ENCODE data around the gene MED13. TPM values are rescaled to one million over a fixed set of nuclear protein-coding genes. Genes with fewer than 3 reads are reported as not detected.

The MED13 gene
- polyA plus RNA-seq, 1 of the 3 experiments (the other 2 are of a cell fraction): 6.3 TPM

DNA sequence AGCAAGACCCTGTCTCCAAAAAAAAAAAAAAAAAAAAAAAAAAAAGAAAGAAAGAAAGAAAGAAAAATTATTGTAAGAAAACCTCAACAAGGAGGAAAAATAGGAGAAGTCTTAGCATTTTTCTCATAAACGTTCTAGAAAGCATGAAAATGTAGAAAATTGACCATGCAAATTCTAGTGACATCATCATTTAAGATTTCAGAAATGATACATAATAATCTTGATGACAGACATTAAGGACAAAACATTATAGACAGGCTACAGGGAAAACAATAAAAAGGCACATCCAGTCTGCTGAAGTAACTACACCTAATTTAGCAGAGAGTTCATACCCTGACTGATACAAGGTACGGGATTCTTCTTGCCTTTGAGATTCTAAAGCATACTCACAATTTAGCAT lies 21.9 kb downstream of the MED13 start:
- 97% methylated on average over 2 of the region's 2 CpGs for WGBS (ENCODE audit: low lambda C conversion rate)
- CTCF ChIA-PET: interaction anchor here (0.8 to 1.9 kb wide), 3 partner anchors 13 to 67 kb away, joined by 3 to 7 read pairs (median 4); no protein-coding TSS in a partner anchor
- no peaks in the 10 kb centered on the region for H3K9me3 ChIP-seq

DNA sequence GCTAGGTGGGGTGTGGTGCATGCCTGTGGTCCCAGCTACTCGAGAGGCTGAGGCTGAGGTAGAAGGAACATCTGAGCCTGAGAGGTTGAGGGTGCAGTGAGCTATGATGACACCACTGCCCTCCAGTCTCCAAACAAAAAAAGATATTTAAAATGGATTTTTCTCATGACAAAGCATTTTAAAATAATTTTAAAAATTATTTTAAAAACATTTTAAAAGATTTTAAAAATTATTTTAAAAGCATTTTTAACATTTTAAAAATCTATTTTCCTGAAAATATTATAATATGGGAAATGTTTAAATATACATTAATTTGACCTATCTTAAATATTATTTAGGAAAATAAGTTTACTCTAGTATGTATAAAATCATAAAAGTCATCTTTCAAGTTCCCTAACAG lies 26.8 kb downstream of the MED13 start:
- no peak for DNase-seq
- Histone ChIP-seq H3K36me3 (replicated peaks in 1 of 2; ENCODE audit: control insufficient read depth in 1 of 2, insufficient read depth in 2 of 2, low read length in 1 of 2) (peaks cover 31 to 59% of the 10 kb centered on the region in 2 experiments), H3K4me3 (ENCODE audit: low read depth in 2 of 2, low read length in 1 of 2) (no peak overlapping the region), H3K4me2 (no peak overlapping the region), H3K27ac (ENCODE audit: low read depth in 2 of 2, low read length in 1 of 2) (no peak overlapping the region), H3K79me2 (ENCODE audit: insufficient read depth) (peaks cover 98% of the 10 kb centered on the region), H3K9ac (no peak overlapping the region), H3F3A (replicated peaks; ENCODE audit: insufficient read depth) (peaks cover 4% of the 10 kb centered on the region), H3K27me3 (ENCODE audit: insufficient read depth) (no peaks in the 10 kb centered on the region), H3K9me3 (no peaks in the 10 kb centered on the region), H3K9me2 (no peaks in the 10 kb centered on the region), H2AFZ (ENCODE audit: low read depth) (no peak overlapping the region), H3K4me1 (ENCODE audit: control insufficient read depth in 1 of 2, insufficient read depth in 2 of 2, low read depth in 1 of 2, low read length in 1 of 2) (no peaks in the 10 kb centered on the region), H4K20me1 (ENCODE audit: insufficient read depth) (peaks cover 34% of the 10 kb centered on the region)
- 82% methylated on average over 1 of the region's 1 CpG for WGBS (ENCODE audit: low lambda C conversion rate)
- ChIA-PET CTCF (interaction anchor here (1.0 to 1.3 kb wide), 3 partner anchors 9 to 71 kb away, joined by 3 to 4 read pairs (median 3); no protein-coding TSS in a partner anchor), POLR2A (no interaction called here)
- TF ChIP-seq RAD21 (IDR thresholded peaks at IDR 0.05; ENCODE audit: low read length): no peak
- TF ChIP-seq, protein P1, sequence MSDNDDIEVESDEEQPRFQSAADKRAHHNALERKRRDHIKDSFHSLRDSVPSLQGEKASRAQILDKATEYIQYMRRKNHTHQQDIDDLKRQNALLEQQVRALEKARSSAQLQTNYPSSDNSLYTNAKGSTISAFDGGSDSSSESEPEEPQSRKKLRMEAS (IDR thresholded peaks at IDR 0.05; ENCODE audit: low read depth): no peak
- TF ChIP-seq, protein P2, sequence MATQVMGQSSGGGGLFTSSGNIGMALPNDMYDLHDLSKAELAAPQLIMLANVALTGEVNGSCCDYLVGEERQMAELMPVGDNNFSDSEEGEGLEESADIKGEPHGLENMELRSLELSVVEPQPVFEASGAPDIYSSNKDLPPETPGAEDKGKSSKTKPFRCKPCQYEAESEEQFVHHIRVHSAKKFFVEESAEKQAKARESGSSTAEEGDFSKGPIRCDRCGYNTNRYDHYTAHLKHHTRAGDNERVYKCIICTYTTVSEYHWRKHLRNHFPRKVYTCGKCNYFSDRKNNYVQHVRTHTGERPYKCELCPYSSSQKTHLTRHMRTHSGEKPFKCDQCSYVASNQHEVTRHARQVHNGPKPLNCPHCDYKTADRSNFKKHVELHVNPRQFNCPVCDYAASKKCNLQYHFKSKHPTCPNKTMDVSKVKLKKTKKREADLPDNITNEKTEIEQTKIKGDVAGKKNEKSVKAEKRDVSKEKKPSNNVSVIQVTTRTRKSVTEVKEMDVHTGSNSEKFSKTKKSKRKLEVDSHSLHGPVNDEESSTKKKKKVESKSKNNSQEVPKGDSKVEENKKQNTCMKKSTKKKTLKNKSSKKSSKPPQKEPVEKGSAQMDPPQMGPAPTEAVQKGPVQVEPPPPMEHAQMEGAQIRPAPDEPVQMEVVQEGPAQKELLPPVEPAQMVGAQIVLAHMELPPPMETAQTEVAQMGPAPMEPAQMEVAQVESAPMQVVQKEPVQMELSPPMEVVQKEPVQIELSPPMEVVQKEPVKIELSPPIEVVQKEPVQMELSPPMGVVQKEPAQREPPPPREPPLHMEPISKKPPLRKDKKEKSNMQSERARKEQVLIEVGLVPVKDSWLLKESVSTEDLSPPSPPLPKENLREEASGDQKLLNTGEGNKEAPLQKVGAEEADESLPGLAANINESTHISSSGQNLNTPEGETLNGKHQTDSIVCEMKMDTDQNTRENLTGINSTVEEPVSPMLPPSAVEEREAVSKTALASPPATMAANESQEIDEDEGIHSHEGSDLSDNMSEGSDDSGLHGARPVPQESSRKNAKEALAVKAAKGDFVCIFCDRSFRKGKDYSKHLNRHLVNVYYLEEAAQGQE (IDR thresholded peaks at IDR 0.05; ENCODE audit: low read depth, low read length): no peak

More for the DNA sequence above, 21.9 kb downstream of the MED13 start:
- Histone ChIP-seq H2AFZ (ENCODE audit: low read depth) (no peak overlapping the region), H3K79me2 (ENCODE audit: insufficient read depth) (peaks cover 95% of the 10 kb centered on the region), H4K20me1 (ENCODE audit: insufficient read depth) (peaks cover 39% of the 10 kb centered on the region), H3K36me3 (replicated peaks in 1 of 2; ENCODE audit: control insufficient read depth in 1 of 2, insufficient read depth in 2 of 2, low read length in 1 of 2) (peaks cover 42 to 70% of the 10 kb centered on the region in 2 experiments), H3K9me2 (no peaks in the 10 kb centered on the region), H3F3A (replicated peaks; ENCODE audit: insufficient read depth) (peaks cover 4% of the 10 kb centered on the region), H3K27me3 (ENCODE audit: insufficient read depth) (no peaks in the 10 kb centered on the region), H3K4me3 (ENCODE audit: low read depth in 2 of 2, low read length in 1 of 2) (no peak overlapping the region), H3K4me2 (no peak overlapping the region), H3K27ac (ENCODE audit: low read depth in 2 of 2, low read length in 1 of 2) (no peak overlapping the region), H3K9ac (no peak overlapping the region), H3K4me1 (ENCODE audit: control insufficient read depth in 1 of 2, insufficient read depth in 2 of 2, low read depth in 1 of 2, low read length in 1 of 2) (no peaks in the 10 kb centered on the region; a peak in 1 of 4 replicates)
- TF ChIP-seq, protein P3, sequence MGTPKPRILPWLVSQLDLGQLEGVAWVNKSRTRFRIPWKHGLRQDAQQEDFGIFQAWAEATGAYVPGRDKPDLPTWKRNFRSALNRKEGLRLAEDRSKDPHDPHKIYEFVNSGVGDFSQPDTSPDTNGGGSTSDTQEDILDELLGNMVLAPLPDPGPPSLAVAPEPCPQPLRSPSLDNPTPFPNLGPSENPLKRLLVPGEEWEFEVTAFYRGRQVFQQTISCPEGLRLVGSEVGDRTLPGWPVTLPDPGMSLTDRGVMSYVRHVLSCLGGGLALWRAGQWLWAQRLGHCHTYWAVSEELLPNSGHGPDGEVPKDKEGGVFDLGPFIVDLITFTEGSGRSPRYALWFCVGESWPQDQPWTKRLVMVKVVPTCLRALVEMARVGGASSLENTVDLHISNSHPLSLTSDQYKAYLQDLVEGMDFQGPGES (IDR thresholded peaks at IDR 0.05; ENCODE audit: low read depth, low read length): no peak
- TF ChIP-seq, protein P4, sequence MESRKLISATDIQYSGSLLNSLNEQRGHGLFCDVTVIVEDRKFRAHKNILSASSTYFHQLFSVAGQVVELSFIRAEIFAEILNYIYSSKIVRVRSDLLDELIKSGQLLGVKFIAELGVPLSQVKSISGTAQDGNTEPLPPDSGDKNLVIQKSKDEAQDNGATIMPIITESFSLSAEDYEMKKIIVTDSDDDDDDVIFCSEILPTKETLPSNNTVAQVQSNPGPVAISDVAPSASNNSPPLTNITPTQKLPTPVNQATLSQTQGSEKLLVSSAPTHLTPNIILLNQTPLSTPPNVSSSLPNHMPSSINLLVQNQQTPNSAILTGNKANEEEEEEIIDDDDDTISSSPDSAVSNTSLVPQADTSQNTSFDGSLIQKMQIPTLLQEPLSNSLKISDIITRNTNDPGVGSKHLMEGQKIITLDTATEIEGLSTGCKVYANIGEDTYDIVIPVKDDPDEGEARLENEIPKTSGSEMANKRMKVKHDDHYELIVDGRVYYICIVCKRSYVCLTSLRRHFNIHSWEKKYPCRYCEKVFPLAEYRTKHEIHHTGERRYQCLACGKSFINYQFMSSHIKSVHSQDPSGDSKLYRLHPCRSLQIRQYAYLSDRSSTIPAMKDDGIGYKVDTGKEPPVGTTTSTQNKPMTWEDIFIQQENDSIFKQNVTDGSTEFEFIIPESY (IDR thresholded peaks at IDR 0.05; ENCODE audit: borderline replicate concordance, low read depth): no peak
- TF ChIP-seq, protein P2 (IDR thresholded peaks at IDR 0.05; ENCODE audit: low read depth, low read length): no peak
- POLR2A ChIA-PET: no interaction called here
- DNase-seq: no peak

Measured in SK-N-SH (cell line).